Adipocyte (in vitro differentiated cells): ENCODE data around the gene TTYH2.
"Not testable (repeated sequence)": the region's sequence is repeated elsewhere in the genome, so short reads cannot be mapped to it uniquely, and the experiment has no call there.

Experiments used
- DNase-seq: peaks from one replicate; pipeline ENCODE4 v3.0.0-alpha.2; 2015; ENCODE audit warnings: low read depth
- H3K27me3 ChIP-seq: replicated peaks from 2 replicates; pipeline ENCODE4 v1.7.0; 2013; ENCODE audit warnings: mild to moderate bottlenecking, low read length, moderate library complexity; ENCODE audit not compliant: control insufficient read depth, insufficient read depth
- H3K36me3 ChIP-seq: 2 replicates; pipeline ENCODE4 v1.7.0; 2013; ENCODE audit warnings: low read length, mild to moderate bottlenecking, moderate library complexity; ENCODE audit not compliant: control insufficient read depth, insufficient read depth, severe bottlenecking
- H3K4me1 ChIP-seq: 2 replicates; pipeline ENCODE4 v1.7.0; 2013; ENCODE audit warnings: mild to moderate bottlenecking, low read length, moderate library complexity; ENCODE audit not compliant: control insufficient read depth, insufficient read depth
- H3K4me3 ChIP-seq: 2 replicates; pipeline ENCODE4 v1.7.0; 2013; ENCODE audit warnings: mild to moderate bottlenecking, low read length, moderate library complexity
- H3K9ac ChIP-seq: 2 replicates; pipeline ENCODE4 v1.7.0; 2013; ENCODE audit warnings: mild to moderate bottlenecking, low read length, moderate library complexity
- H3K9me3 ChIP-seq: 2 replicates; pipeline ENCODE4 v1.7.0; 2013; ENCODE audit warnings: mild to moderate bottlenecking, low read length, moderate library complexity; ENCODE audit not compliant: control insufficient read depth

TTYH2 gene

DNA sequence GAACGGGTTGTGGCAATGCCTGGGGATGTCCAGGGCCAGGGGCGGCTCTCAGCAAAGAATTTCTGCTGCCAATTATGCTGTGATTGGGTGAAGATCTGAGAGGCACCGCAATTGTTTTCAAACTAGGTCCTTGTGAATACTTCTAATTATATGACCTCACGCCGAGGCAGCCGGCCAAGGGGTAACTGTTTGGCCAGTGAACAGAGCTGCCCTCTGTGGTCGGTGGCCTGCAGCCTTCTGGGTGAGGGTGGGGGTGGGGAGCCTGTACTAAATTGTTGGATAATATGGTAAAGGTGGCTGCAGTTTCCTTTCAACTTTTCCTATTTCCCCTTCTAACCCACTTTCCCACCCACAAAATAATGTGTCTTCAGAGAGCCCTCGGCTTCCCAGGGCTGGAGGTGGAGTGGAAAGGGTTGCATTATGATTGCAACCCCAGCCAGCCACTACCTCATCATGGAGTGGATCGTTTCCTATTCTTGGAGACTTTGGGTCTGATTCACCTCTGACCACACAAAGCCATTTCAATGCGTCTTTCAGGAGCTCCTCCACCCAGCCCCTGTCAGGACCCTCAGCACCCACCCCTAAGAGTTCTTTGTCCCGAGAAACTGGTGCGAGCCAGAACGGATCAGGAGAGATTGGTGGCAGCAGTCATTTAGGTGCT is 58.7 kb downstream of the TTYH2 start:
- H3K36me3 ChIP-seq = no peaks in the 10 kb centered on the region
- H3K9me3 ChIP-seq = peaks cover 5% of the 10 kb centered on the region
- H3K4me1 ChIP-seq = peaks cover 32% of the 10 kb centered on the region
- H3K4me3 ChIP-seq = no peak overlapping the region
- H3K27me3 ChIP-seq = peaks cover 47% of the 10 kb centered on the region
- H3K9ac ChIP-seq = no peak overlapping the region
- DNase-seq = no peak

- Histone ChIP-seq H3K9ac (no peak overlapping the region), H3K4me3 (no peak overlapping the region), H3K27me3 (peaks cover 41% of the 10 kb centered on the region), H3K4me1 (peaks cover 37% of the 10 kb centered on the region), H3K36me3 (no peaks in the 10 kb centered on the region), H3K9me3 (no peaks in the 10 kb centered on the region)
- no peak for DNase-seq
Measured at GRCh38 chr17:74272731-74273201, 59.4 kb downstream of the TTYH2 start.

GRCh38 chr17:74274060-74274708 is 60.8 kb downstream of the TTYH2 start, which contains the start of gene DNAI2:
DNAI2 (plus strand) TSS chr17:74274234; CDS start chr17:74281818, 7,584 bp downstream.
- no peaks in the 10 kb centered on the region for H3K9me3 ChIP-seq
- H3K4me1 ChIP-seq = peaks cover 37% of the 10 kb centered on the region
- DNase-seq = no peak
- no peak within 1 kb of the TSS for H3K4me3 ChIP-seq
- H3K9ac ChIP-seq = no peak within 1 kb of the TSS
- H3K27me3 ChIP-seq = peaks cover 29% of the 10 kb centered on the region
- no peaks in the 10 kb centered on the region for H3K36me3 ChIP-seq

GRCh38 chr17:74274709-74275340 is 61.5 kb downstream of the TTYH2 start:
- H3K4me1 ChIP-seq = peaks cover 37% of the 10 kb centered on the region

GRCh38 chr17:74276051-74276476 is 62.7 kb downstream of the TTYH2 start:
- H3K36me3 ChIP-seq = no peaks in the 10 kb centered on the region
- peaks cover 37% of the 10 kb centered on the region for H3K4me1 ChIP-seq
- H3K9me3 ChIP-seq = no peaks in the 10 kb centered on the region
- H3K9ac ChIP-seq = peak overlapping the region; percentile 6
- peaks cover 32% of the 10 kb centered on the region for H3K27me3 ChIP-seq
- peak overlapping the region; percentile 25 for H3K4me3 ChIP-seq
- DNase-seq = no peak

More at GRCh38 chr17:74274709-74275340, 61.5 kb downstream of the TTYH2 start:
- peaks cover 27% of the 10 kb centered on the region for H3K27me3 ChIP-seq
- no peaks in the 10 kb centered on the region for H3K36me3 ChIP-seq
- no peaks in the 10 kb centered on the region for H3K9me3 ChIP-seq
- DNase-seq = no peak
- no peak overlapping the region for H3K4me3 ChIP-seq
- no peak overlapping the region for H3K9ac ChIP-seq

DNA sequence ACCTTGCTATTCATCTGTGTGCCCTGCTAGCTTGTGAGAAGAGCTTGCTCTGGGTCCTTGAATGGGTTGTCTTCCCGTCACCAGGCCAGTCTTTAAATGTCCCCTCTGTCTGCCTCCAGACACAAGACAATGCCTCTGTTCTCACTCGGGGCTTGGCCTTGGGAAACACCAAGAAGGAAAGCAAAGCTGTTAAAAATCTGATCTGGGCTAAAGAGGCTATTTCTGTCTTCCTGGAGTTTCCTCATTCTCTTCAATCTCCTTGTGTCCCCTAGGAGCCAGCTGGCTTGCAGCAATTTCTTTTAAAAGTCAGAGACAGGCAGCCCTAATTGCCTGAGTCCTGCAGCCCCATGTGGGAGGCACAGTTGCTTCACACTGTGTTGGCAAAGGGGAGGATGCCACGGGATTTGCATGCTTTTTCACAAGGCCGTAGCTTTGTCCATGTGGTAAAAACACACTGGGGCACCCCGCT is 63.2 kb downstream of the TTYH2 start:
- peaks cover 35% of the 10 kb centered on the region for H3K4me1 ChIP-seq
- H3K9me3 ChIP-seq = no peaks in the 10 kb centered on the region
- H3K27me3 ChIP-seq = peaks cover 30% of the 10 kb centered on the region
- H3K9ac ChIP-seq = peak overlapping the region; percentile 6
- no peak for DNase-seq
- no peaks in the 10 kb centered on the region for H3K36me3 ChIP-seq
- peak overlapping the region; percentile 25 for H3K4me3 ChIP-seq

- H3K4me3 ChIP-seq = no peak overlapping the region
- no peaks in the 10 kb centered on the region for H3K36me3 ChIP-seq
- H3K9me3 ChIP-seq = no peaks in the 10 kb centered on the region
- peaks cover 22% of the 10 kb centered on the region for H3K4me1 ChIP-seq
- H3K27me3 ChIP-seq = peaks cover 36% of the 10 kb centered on the region
- H3K9ac ChIP-seq = no peak overlapping the region
- no peak for DNase-seq
Measured at GRCh38 chr17:74277935-74278334, 64.6 kb downstream of the TTYH2 start.

DNA sequence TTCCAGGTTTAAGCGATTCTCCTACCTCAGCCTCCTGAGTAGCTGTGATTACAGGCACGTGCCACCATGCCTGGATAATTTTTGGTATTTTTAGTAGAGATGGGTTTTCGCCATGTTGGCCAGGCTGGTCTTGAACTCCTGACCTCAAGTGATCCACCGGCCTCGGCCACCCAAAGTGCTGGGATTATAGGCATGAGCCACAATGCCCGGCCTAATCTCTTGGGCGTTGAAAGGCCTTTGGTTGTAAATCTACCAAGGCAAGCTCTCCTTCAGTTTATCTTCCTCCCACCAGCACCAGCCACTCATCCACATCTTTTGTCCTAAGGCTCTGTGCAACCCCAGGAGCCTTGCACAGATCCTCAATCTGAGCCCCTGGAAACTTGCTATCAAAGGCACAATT is 66.2 kb downstream of the TTYH2 start:
- H3K36me3 ChIP-seq, H3K9me3 ChIP-seq, H3K9ac ChIP-seq, H3K4me3 ChIP-seq, DNase-seq: not testable (repeated sequence)
- H3K4me1 ChIP-seq = peaks cover 19% of the 10 kb centered on the region
- peaks cover 30% of the 10 kb centered on the region for H3K27me3 ChIP-seq

GRCh38 chr17:74280093-74280513 is 66.7 kb downstream of the TTYH2 start:
- DNase-seq = no peak
- Histone ChIP-seq H3K4me1 (peaks cover 22% of the 10 kb centered on the region), H3K36me3 (no peaks in the 10 kb centered on the region), H3K27me3 (peaks cover 30% of the 10 kb centered on the region), H3K9ac (no peak overlapping the region), H3K4me3 (no peak overlapping the region), H3K9me3 (no peaks in the 10 kb centered on the region)

DNA sequence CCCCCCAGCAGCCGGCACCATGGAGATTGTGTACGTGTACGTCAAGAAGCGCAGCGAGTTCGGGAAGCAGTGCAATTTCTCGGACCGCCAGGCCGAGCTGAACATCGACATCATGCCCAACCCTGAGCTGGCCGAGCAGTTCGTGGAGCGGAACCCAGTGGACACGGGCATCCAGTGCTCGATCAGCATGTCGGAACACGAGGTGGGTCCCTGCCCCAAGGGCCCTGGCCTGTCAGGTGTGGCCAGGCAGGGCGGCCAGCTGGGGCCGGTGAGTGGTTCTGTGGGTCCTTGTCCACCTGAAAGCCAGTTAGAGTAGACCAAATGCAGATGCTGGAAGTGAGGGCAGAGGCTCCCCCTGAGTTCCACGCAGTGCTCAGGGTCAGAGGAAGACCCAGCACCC is 68.4 kb downstream of the TTYH2 start:
- Histone ChIP-seq H3K9ac (no peak overlapping the region), H3K4me1 (peaks cover 10% of the 10 kb centered on the region), H3K27me3 (peaks cover 36% of the 10 kb centered on the region), H3K4me3 (no peak overlapping the region), H3K9me3 (no peaks in the 10 kb centered on the region), H3K36me3 (no peaks in the 10 kb centered on the region)
- no peak for DNase-seq

- not testable (repeated sequence) for H3K4me3 ChIP-seq, DNase-seq, H3K4me1 ChIP-seq, H3K9ac ChIP-seq, H3K36me3 ChIP-seq, H3K9me3 ChIP-seq
- peaks cover 39% of the 10 kb centered on the region for H3K27me3 ChIP-seq
Measured at GRCh38 chr17:74282274-74282586, 68.9 kb downstream of the TTYH2 start.
